LNCAP (cell line): ENCODE measurements around the gene C1QTNF6.

ENCODE experiments used
- TF ChIP-seq, protein P1 (sequence below): fragments of 450-650 bp; IDR thresholded peaks from 2 replicates; pipeline ENCODE4 v1.5.1; 2017; ENCODE audit warnings: mild to moderate bottlenecking

The C1QTNF6 gene

GRCh38 chr22:37186228-37186996 lies 1.6 kb downstream of the C1QTNF6 start:
- TF ChIP-seq, protein P1, sequence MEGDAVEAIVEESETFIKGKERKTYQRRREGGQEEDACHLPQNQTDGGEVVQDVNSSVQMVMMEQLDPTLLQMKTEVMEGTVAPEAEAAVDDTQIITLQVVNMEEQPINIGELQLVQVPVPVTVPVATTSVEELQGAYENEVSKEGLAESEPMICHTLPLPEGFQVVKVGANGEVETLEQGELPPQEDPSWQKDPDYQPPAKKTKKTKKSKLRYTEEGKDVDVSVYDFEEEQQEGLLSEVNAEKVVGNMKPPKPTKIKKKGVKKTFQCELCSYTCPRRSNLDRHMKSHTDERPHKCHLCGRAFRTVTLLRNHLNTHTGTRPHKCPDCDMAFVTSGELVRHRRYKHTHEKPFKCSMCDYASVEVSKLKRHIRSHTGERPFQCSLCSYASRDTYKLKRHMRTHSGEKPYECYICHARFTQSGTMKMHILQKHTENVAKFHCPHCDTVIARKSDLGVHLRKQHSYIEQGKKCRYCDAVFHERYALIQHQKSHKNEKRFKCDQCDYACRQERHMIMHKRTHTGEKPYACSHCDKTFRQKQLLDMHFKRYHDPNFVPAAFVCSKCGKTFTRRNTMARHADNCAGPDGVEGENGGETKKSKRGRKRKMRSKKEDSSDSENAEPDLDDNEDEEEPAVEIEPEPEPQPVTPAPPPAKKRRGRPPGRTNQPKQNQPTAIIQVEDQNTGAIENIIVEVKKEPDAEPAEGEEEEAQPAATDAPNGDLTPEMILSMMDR = no peak

- TF ChIP-seq, protein P1 = no peak
Observed at GRCh38 chr22:37185646-37186227, 2.3 kb downstream of the C1QTNF6 start.

GRCh38 chr22:37184816-37185541 lies 3.1 kb downstream of the C1QTNF6 start:
- TF ChIP-seq, protein P1 = no peak

GRCh38 chr22:37184380-37184755 lies 3.7 kb downstream of the C1QTNF6 start:
- TF ChIP-seq, protein P1 = no peak

DNA sequence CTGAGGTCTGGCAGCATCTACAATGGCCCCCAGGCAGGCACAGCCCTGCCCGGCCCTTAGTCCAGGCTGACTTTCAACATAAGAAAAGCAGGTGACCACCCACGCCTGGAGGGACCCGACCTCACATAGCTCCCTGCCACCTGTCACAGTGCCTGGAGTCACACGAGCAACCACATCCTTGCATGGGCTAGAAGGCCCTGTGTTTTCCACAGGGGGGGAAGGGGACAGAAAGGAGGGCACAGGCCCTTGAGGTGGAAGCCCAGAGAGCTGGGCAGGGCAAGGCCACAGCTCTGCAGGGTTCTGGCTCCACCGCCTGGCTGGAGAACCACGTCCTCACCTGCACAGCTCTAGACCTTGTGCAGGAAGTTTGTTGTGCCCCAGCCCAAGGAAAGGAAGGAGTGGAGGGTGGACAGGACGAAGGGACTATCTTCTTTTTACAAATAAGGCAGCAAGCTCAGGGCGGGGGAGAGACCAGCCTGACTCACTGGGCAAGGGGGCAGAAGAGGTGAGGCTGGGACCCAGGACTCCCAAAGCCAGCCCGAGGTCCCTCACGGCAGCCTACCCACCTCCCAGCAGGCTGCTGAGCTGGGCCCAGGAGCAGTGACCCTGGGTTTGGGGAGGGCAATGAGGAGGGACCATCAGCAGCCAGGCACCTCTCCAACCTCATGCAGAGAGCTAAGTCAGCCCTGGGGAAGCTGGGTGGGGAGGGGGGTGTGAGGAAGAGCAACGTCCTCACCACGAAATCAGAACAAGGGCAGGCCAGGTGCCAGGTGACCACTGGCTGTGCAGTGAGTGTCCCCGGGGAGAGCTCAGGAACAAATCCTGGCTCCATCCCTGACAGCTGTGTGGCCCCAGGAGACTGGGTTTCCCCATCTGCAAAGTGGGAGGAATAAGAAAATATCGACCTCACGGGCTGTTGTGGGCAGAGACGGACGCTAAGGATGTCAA lies 4.3 kb downstream of the C1QTNF6 start:
- TF ChIP-seq, protein P1 = no peak

- TF ChIP-seq, protein P1 = no peak
Observed at GRCh38 chr22:37182949-37183245, 5.2 kb downstream of the C1QTNF6 start.
